ENCODE measurements around the gene PRKAB1. TPM values are rescaled to one million over a fixed set of nuclear protein-coding genes. Genes with fewer than 3 reads are reported as not detected.

PRKAB1 gene
- total and polyA plus RNA-seq, 2 experiments from 2014 or later = 16.3 to 31.0 TPM

GRCh38 chr12:119660076-119660475 is 7.9 kb upstream of the PRKAB1 start:
- Mint-ChIP-seq H3K9me3 (peaks cover 3% of the 10 kb centered on the region; the same call in 2 of the 3 replicates), H3K27me3 (ENCODE audit: insufficient read depth, low read depth, poor library complexity) (no peaks in the 10 kb centered on the region), H3K4me3 (no peak overlapping the region), H3K27ac (no peak overlapping the region), H3K4me1 (no peaks in the 10 kb centered on the region), H3K36me3 (ENCODE audit: low read depth) (no peaks in the 10 kb centered on the region)
- no peaks in the 10 kb centered on the region for H3K79me2 ChIP-seq (replicated peaks; ENCODE audit: insufficient read depth)
- ATAC-seq (no peak), DNase-seq (ENCODE audit: low spot score) (no peak)
- no peak overlapping the region for H3K4me3 ChIP-seq
- H3K4me1 ChIP-seq (ENCODE audit: insufficient read depth) = no peaks in the 10 kb centered on the region
- no peak overlapping the region for H3K27ac ChIP-seq (ENCODE audit: low read depth)
- no peaks in the 10 kb centered on the region for H3K9me2 ChIP-seq (ENCODE audit: insufficient read depth)
- no peaks in the 10 kb centered on the region for H3K36me3 ChIP-seq (ENCODE audit: insufficient read depth)
- no peaks in the 10 kb centered on the region for H3F3A ChIP-seq (replicated peaks; ENCODE audit: low read depth)
- H2AFZ ChIP-seq = no peak overlapping the region
- no peak overlapping the region for H3K4me2 ChIP-seq
- H3K27me3 ChIP-seq (ENCODE audit: insufficient read depth) = no peaks in the 10 kb centered on the region
- no peaks in the 10 kb centered on the region for H4K20me1 ChIP-seq (replicated peaks; ENCODE audit: insufficient read depth)
- no peak for TF ChIP-seq POLR2AphosphoS5 (IDR thresholded peaks at IDR 0.05; ENCODE audit: low read depth)
- TF ChIP-seq ZNF114 (CRISPR knock-in tag; IDR thresholded peaks at IDR 0.05) = no peak
- TF ChIP-seq EZH2phosphoT487 (IDR thresholded peaks at IDR 0.05; ENCODE audit: unreplicated experiment) = no peak
- no peak for TF ChIP-seq JUNB (IDR thresholded peaks at IDR 0.05; ENCODE audit: unreplicated experiment)
- TF ChIP-seq, protein P1, sequence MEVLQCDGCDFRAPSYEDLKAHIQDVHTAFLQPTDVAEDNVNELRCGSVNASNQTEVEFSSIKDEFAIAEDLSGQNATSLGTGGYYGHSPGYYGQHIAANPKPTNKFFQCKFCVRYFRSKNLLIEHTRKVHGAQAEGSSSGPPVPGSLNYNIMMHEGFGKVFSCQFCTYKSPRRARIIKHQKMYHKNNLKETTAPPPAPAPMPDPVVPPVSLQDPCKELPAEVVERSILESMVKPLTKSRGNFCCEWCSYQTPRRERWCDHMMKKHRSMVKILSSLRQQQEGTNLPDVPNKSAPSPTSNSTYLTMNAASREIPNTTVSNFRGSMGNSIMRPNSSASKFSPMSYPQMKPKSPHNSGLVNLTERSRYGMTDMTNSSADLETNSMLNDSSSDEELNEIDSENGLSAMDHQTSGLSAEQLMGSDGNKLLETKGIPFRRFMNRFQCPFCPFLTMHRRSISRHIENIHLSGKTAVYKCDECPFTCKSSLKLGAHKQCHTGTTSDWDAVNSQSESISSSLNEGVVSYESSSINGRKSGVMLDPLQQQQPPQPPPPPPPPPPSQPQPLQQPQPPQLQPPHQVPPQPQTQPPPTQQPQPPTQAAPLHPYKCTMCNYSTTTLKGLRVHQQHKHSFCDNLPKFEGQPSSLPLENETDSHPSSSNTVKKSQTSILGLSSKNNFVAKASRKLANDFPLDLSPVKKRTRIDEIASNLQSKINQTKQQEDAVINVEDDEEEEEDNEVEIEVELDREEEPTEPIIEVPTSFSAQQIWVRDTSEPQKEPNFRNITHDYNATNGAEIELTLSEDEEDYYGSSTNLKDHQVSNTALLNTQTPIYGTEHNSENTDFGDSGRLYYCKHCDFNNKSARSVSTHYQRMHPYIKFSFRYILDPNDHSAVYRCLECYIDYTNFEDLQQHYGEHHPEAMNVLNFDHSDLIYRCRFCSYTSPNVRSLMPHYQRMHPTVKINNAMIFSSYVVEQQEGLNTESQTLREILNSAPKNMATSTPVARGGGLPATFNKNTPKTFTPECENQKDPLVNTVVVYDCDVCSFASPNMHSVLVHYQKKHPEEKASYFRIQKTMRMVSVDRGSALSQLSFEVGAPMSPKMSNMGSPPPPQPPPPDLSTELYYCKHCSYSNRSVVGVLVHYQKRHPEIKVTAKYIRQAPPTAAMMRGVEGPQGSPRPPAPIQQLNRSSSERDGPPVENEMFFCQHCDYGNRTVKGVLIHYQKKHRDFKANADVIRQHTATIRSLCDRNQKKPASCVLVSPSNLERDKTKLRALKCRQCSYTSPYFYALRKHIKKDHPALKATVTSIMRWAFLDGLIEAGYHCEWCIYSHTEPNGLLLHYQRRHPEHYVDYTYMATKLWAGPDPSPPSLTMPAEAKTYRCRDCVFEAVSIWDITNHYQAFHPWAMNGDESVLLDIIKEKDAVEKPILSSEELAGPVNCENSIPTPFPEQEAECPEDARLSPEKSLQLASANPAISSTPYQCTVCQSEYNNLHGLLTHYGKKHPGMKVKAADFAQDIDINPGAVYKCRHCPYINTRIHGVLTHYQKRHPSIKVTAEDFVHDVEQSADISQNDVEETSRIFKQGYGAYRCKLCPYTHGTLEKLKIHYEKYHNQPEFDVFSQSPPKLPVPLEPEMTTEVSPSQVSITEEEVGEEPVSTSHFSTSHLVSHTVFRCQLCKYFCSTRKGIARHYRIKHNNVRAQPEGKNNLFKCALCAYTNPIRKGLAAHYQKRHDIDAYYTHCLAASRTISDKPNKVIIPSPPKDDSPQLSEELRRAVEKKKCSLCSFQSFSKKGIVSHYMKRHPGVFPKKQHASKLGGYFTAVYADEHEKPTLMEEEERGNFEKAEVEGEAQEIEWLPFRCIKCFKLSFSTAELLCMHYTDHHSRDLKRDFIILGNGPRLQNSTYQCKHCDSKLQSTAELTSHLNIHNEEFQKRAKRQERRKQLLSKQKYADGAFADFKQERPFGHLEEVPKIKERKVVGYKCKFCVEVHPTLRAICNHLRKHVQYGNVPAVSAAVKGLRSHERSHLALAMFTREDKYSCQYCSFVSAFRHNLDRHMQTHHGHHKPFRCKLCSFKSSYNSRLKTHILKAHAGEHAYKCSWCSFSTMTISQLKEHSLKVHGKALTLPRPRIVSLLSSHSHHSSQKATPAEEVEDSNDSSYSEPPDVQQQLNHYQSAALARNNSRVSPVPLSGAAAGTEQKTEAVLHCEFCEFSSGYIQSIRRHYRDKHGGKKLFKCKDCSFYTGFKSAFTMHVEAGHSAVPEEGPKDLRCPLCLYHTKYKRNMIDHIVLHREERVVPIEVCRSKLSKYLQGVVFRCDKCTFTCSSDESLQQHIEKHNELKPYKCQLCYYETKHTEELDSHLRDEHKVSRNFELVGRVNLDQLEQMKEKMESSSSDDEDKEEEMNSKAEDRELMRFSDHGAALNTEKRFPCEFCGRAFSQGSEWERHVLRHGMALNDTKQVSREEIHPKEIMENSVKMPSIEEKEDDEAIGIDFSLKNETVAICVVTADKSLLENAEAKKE (CRISPR knock-in tag; IDR thresholded peaks at IDR 0.05) = no peak
- no peak for TF ChIP-seq ZNF331 (CRISPR knock-in tag; IDR thresholded peaks at IDR 0.05; ENCODE audit: low read depth)
- no peak for TF ChIP-seq NANOG (IDR thresholded peaks at IDR 0.05; ENCODE audit: borderline replicate concordance)
- no peak for TF ChIP-seq CTCF (conservative IDR thresholded peaks at IDR 0.05; ENCODE audit: low read depth in 2 of 2)
- TF ChIP-seq, protein P2, sequence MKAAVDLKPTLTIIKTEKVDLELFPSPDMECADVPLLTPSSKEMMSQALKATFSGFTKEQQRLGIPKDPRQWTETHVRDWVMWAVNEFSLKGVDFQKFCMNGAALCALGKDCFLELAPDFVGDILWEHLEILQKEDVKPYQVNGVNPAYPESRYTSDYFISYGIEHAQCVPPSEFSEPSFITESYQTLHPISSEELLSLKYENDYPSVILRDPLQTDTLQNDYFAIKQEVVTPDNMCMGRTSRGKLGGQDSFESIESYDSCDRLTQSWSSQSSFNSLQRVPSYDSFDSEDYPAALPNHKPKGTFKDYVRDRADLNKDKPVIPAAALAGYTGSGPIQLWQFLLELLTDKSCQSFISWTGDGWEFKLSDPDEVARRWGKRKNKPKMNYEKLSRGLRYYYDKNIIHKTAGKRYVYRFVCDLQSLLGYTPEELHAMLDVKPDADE (IDR thresholded peaks at IDR 0.05) = no peak
- no peak for TF ChIP-seq STAT1 (IDR thresholded peaks at IDR 0.05; ENCODE audit: unreplicated experiment)
- no peak for TF ChIP-seq REST (IDR thresholded peaks at IDR 0.05; ENCODE audit: unreplicated experiment)
- no peak for TF ChIP-seq EZH2 (IDR thresholded peaks at IDR 0.05; ENCODE audit: low read depth, unreplicated experiment)
- no peak for TF ChIP-seq CREB1 (CRISPR knock-in tag; IDR thresholded peaks at IDR 0.05; ENCODE audit: low read depth)

Data from GM23338 (cell line).